ENCODE measurements around the gene DPF3.

DNA sequence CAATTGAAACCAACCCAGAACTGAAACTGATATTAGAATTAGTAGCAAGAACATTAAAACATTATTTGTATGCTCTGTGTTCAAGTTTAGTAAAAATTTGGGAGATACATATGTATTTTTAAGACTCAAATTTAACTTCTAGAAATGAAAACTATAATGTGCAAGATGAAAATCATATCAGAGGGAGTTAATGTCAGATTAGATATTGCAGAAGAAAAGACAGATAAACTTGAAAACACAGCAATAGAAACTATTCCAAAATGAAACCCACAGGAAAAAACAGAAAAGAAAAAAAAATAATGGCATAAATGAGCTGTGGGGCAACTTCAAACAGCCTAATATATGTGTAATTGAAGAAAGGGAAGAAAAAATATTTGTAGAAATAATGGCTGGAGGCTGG, 134.9 kb downstream of the DPF3 start:
- no peak for TF ChIP-seq EP300 (IDR thresholded peaks at IDR 0.05; ENCODE audit: borderline replicate concordance)
- TF ChIP-seq, protein P1, sequence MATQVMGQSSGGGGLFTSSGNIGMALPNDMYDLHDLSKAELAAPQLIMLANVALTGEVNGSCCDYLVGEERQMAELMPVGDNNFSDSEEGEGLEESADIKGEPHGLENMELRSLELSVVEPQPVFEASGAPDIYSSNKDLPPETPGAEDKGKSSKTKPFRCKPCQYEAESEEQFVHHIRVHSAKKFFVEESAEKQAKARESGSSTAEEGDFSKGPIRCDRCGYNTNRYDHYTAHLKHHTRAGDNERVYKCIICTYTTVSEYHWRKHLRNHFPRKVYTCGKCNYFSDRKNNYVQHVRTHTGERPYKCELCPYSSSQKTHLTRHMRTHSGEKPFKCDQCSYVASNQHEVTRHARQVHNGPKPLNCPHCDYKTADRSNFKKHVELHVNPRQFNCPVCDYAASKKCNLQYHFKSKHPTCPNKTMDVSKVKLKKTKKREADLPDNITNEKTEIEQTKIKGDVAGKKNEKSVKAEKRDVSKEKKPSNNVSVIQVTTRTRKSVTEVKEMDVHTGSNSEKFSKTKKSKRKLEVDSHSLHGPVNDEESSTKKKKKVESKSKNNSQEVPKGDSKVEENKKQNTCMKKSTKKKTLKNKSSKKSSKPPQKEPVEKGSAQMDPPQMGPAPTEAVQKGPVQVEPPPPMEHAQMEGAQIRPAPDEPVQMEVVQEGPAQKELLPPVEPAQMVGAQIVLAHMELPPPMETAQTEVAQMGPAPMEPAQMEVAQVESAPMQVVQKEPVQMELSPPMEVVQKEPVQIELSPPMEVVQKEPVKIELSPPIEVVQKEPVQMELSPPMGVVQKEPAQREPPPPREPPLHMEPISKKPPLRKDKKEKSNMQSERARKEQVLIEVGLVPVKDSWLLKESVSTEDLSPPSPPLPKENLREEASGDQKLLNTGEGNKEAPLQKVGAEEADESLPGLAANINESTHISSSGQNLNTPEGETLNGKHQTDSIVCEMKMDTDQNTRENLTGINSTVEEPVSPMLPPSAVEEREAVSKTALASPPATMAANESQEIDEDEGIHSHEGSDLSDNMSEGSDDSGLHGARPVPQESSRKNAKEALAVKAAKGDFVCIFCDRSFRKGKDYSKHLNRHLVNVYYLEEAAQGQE (IDR thresholded peaks at IDR 0.05; ENCODE audit: low read depth), result no peak
- no peak for TF ChIP-seq TAF1 (IDR thresholded peaks at IDR 0.05; ENCODE audit: low read depth)
- TF ChIP-seq YY1 (IDR thresholded peaks at IDR 0.05; ENCODE audit: low read depth), result no peak
